Measurements from ENCODE around the gene BRAF. TPM values are rescaled to one million over a fixed set of nuclear protein-coding genes. Genes with fewer than 3 reads are reported as not detected.

The BRAF gene
- total RNA-seq, 4 donors from 2014 or later = 20.9 to 51.8 (median 34.8) TPM

GRCh38 chr7:140697447-140698143, 227.1 kb downstream of the BRAF start:
- 6 to 23% methylated on average over 3 to 24 of the region's 24 CpGs for WGBS, 2 donors (ENCODE audit: low coverage in 1 of 2)
- Histone ChIP-seq H3K27ac (peak overlapping the region; percentile 89 to 93 (median 92)), H3K4me3 (peak overlapping the region; percentile 74 to 83 (median 81)), H3K4me1 (peaks cover 12 to 25% (median 18%) of the 10 kb centered on the region in 4 donors), H3K27me3 (no peaks in the 10 kb centered on the region), H3K9me3 (no peaks in the 10 kb centered on the region), H3K36me3 (no peaks in the 10 kb centered on the region)
- intact Hi-C loops (cut with DNase I; ENCODE audit: low total_unique reads) (no loop called here), in situ Hi-C loops (cut with MboI; ENCODE audit: low pct_ligation_motif_present in 1 of 4, low pct_unique_long_range_greater_than_20kb in 1 of 4, low sequenced_read_pairs in 3 of 4) (loop anchor here (25.0 kb wide), 1 partner anchor 315 kb away; the partner anchor contains the start of gene MRPS33 (in 4 of the 4))
- TF ChIP-seq EP300 (IDR thresholded peaks at IDR 0.05; ENCODE audit: low read depth) = no peak
- TF ChIP-seq CTCF (IDR thresholded peaks at IDR 0.05) = no peak
- TF ChIP-seq POLR2A (IDR thresholded peaks at IDR 0.05) = no peak
- TF ChIP-seq POLR2AphosphoS5 (IDR thresholded peaks at IDR 0.05) = no peak
- no peak for DNase-seq

GRCh38 chr7:140696680-140697446, 227.9 kb downstream of the BRAF start, which contains the start of gene NDUFB2:
NDUFB2 (plus strand) TSS chr7:140696708; CDS start chr7:140696745, 37 bp downstream.
- Histone ChIP-seq H3K36me3 (no peaks in the 10 kb centered on the region), H3K4me3 (peak within 1 kb of the TSS; percentile 74 to 83 (median 81)), H3K9me3 (no peaks in the 10 kb centered on the region), H3K4me1 (peaks cover 12 to 25% (median 18%) of the 10 kb centered on the region in 4 donors), H3K27ac (peak within 1 kb of the TSS; percentile 89 to 93 (median 92)), H3K27me3 (no peaks in the 10 kb centered on the region)
- intact Hi-C loops (cut with DNase I; ENCODE audit: low total_unique reads) = no loop called here
- DNase-seq = peak; percentile 81
- no peak for TF ChIP-seq EP300 (IDR thresholded peaks at IDR 0.05; ENCODE audit: low read depth)
- peak in 1 of 5 experiments; percentile 26 for TF ChIP-seq CTCF (IDR thresholded peaks at IDR 0.05)
- peak; percentile 88 to 97 (median 93) for TF ChIP-seq POLR2AphosphoS5 (IDR thresholded peaks at IDR 0.05)
- TF ChIP-seq POLR2A (IDR thresholded peaks at IDR 0.05) = peak; percentile 93
- 1% methylated on average over 73 of the region's 82 CpGs; no CpG with 5 or more reads in 1 of the 2 donors for WGBS, 2 donors (ENCODE audit: low coverage in 1 of 2)
- in situ Hi-C loops (cut with MboI; ENCODE audit: low pct_ligation_motif_present in 1 of 4, low pct_unique_long_range_greater_than_20kb in 1 of 4, low sequenced_read_pairs in 3 of 4) = loop anchor here (25.0 kb wide), 1 partner anchor 315 kb away; the partner anchor contains the start of gene MRPS33 (in 4 of the 4)

GRCh38 chr7:140696024-140696679, 228.6 kb downstream of the BRAF start:
- Histone ChIP-seq H3K36me3 (no peaks in the 10 kb centered on the region), H3K27me3 (no peaks in the 10 kb centered on the region), H3K4me3 (peak overlapping the region; percentile 74 to 83 (median 81)), H3K4me1 (peaks cover 12 to 25% (median 18%) of the 10 kb centered on the region in 4 donors), H3K9me3 (no peaks in the 10 kb centered on the region), H3K27ac (peak overlapping the region; percentile 89 to 93 (median 92))
- in situ Hi-C loops (cut with MboI; ENCODE audit: low pct_ligation_motif_present in 1 of 4, low pct_unique_long_range_greater_than_20kb in 1 of 4, low sequenced_read_pairs in 3 of 4) (loop anchor here (25.0 kb wide), 1 partner anchor 316 kb away; the partner anchor contains the start of gene MRPS33 (in 4 of the 4)), intact Hi-C loops (cut with DNase I; ENCODE audit: low total_unique reads) (no loop called here)
- WGBS, 2 donors (ENCODE audit: low coverage in 1 of 2) = 0 to 24% methylated on average over 2 to 23 of the region's 23 CpGs
- TF ChIP-seq POLR2A (IDR thresholded peaks at IDR 0.05) (no peak), POLR2AphosphoS5 (IDR thresholded peaks at IDR 0.05) (no peak), EP300 (IDR thresholded peaks at IDR 0.05; ENCODE audit: low read depth) (no peak), CTCF (IDR thresholded peaks at IDR 0.05) (no peak)
- peak; percentile 97 for DNase-seq

Measured in transverse colon (tissue), 4 donors.